ENCODE measurements around the gene POLR2F.

GRCh38 chr22:37917874-37918548 is 35.5 kb upstream of the POLR2F start:
- TF ChIP-seq, protein P1, sequence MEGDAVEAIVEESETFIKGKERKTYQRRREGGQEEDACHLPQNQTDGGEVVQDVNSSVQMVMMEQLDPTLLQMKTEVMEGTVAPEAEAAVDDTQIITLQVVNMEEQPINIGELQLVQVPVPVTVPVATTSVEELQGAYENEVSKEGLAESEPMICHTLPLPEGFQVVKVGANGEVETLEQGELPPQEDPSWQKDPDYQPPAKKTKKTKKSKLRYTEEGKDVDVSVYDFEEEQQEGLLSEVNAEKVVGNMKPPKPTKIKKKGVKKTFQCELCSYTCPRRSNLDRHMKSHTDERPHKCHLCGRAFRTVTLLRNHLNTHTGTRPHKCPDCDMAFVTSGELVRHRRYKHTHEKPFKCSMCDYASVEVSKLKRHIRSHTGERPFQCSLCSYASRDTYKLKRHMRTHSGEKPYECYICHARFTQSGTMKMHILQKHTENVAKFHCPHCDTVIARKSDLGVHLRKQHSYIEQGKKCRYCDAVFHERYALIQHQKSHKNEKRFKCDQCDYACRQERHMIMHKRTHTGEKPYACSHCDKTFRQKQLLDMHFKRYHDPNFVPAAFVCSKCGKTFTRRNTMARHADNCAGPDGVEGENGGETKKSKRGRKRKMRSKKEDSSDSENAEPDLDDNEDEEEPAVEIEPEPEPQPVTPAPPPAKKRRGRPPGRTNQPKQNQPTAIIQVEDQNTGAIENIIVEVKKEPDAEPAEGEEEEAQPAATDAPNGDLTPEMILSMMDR (conservative IDR thresholded peaks at IDR 0.05; ENCODE audit: low read depth, low read length), result no peak
- TF ChIP-seq EZH2 (IDR thresholded peaks at IDR 0.05; ENCODE audit: borderline replicate concordance, low read depth, low read length, poor library complexity, severe bottlenecking), result no peak
